ENCODE measurements around the gene FHAD1.

- TF ChIP-seq POLR2A (IDR thresholded peaks at IDR 0.05): no peak
- TF ChIP-seq CTCF (IDR thresholded peaks at IDR 0.05): no peak
Observed at GRCh38 chr1:15238789-15239188, 8.2 kb upstream of the FHAD1 start.

Measured in Peyer's patch (tissue), 4 donors.